8988T (cell line): ENCODE results near the gene EPHB4.
A peak's percentile ranks its signal among the peaks of the same experiment; 100 is the strongest.

Source experiments
- DNase-seq: peaks from one replicate; pipeline ENCODE4 v3.0.0; 2011

Gene EPHB4

DNA sequence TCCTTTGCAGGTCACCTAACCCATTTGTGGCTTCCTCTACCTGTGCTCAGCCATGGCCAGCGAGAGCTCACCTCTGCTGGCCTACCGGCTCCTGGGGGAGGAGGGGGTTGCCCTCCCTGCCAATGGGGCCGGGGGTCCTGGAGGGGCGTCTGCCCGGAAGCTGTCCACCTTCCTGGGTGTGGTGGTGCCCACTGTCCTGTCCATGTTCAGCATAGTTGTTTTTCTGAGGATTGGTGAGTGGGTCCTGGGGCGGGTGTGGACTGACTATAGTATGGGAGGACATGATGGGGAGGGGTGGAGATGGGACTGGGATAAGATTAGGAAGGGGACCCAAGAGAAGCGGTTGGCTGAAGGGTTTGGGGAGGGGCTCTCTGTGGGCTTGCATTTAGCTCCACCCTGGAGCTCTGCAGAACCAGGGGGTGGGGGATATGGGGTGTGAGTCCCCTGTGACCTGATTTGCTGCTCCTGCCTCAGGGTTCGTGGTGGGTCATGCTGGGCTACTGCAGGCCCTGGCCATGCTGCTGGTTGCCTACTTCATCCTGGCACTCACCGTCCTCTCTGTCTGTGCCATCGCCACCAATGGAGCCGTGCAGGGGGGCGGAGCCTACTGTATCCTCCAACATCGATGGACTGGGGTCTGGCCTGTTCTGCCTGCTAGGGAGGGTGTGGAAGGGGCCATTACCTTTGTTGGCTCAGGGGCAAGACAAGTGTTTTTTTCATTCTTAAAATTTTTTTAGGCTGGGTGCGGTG, 27.0 kb upstream of the EPHB4 start:
- DNase-seq, result no peak

DNA sequence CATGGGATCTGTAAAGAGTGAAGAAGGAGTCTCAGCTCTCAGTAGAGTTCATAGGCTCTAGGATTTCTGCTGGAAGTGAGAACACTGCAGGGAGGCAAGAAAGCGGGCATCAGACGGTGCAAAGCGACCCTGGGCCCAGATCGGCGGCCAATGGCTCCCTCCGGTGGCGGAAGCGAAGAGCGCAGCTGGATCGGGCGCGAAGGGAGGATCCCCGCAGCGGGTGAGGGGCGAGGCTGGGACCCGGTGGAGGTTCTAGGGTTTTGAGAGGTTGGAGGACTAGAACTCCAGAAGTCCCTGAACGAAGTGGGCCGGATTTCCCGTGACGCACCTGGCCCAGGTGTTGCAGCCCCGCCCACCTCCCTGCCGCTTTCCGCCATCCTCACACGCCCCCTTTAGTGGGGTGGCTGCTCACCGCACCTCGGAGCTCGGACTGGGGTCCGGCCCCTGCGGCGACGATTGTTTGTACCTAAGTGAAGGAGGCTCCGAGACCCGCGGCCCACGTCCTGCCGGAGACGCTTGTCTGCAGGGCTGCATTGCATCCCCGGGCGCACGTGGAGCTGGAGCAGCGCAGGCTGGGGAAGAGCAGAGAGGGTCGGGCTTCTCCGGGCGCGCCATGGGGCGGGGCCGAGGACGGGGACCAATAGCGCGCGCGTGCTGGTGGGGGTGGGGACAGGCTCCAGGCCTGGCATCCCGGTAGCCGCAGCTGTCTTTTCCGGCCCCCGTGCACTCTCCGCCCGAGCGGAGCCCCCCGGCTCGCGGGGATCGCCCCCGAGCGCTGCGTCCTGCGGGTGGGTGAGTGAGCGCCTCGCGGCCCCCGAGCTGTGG, 24.9 kb upstream of the EPHB4 start, which contains the start of gene SLC12A9:
SLC12A9 (plus strand) TSS at position 666 of the 825 bp plus-strand sequence. CDS start 1,485 bp downstream, outside the sequence.
- DNase-seq, result peak; percentile 91

DNA sequence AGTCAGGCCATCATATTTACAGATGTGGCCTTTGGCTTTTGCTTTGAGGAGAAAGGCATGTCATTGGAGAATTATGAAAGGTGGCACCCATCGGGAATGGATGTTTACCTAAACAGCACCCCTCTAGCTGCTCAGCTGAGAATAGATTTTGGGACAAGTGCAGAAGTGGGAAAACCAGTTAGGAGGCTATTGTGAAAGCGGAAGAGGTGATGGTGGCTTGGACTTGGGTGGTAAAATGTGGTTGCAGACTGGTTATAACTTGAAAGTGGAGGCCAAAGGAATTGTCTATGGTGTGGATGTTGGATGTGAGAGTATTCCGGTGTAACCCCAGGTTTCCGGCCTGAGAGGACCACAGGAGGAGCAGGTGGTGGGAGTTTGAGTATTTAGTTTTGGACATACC, 20.0 kb upstream of the EPHB4 start:
- DNase-seq, result no peak

DNA sequence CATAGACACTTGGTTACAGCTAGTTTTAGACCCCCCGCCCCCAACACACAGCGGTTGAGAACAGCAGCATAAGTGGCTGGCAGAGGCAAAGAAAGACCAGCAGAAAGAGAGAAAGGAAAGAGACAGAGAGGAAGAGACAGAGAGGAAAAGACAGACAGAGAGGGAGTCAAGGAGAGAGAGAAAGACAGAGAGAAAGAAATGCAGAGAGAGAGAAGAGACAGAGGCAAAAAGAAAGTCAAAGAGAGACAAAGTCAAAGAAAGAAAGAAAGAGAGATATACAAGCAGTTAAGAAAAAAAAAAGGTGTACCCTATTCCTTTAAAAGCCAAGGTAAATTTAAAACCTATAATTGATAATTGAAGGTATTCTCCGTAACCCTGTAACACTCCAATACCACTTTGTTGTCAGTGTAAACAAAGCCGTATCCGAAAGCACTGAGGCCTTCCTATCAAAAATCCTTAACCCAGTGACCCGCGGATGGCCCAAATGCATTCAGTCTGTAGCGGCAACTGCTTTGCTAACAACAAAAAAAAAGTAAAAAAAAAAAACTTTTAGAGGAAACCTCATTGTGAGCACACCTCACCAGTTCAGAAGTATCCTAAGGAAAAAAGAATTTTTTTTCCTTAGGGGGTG, 13.3 kb upstream of the EPHB4 start:
- DNase-seq, result no peak

DNA sequence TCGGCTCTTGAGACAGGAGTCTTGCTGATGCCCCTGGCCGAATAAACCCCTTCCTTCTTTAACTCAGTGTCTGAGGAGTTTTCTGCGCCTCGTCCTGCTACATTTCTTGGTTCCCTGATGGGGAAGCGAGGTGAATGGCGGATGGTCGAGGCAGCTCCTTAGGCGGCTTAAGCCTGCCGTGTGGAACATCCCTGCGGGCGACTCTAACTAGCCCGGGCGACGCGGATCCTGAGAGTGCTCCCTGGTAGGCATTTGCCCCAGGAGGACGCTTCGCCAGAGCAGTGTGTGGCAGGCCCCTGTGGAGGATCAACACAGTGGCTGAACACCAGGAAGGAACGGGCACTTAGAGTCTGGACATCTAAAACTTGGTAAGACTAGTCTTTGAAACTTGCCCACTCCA, 12.0 kb upstream of the EPHB4 start:
- no peak for DNase-seq

DNA sequence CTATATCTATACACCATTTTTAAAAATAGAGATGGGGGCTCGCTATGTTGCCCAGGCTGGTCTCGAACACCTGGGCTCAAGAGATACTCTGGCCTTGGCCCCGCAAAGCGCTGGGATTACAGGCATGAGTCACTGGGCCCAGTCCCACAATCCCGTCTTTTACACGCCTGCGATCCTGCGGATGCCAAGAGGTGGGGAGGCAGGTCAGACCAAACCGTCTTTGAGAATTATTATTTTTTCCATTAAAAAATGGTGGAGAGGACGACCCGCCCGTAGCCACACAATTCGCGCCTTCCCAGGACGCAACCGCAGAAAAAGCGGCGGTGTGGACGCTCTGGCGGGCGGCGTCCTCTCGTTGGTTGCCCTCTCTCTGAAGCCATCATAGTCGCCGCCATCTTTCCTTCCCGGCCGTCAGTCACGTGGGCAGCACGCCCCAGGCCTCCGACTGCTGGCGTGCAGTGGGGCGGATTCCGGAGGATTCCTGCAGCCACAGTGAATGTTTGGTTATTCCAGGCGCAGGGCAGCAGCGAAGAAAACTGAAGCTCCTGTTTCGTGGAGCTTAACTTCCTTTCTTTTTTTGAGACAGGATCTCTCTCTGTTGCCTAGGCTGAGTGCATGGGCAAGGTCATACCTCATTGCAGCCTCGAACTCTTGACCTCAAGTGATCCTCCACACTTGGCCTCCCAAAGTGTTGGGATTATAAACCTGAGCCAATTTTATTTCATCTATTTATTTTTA, 9.9 kb upstream of the EPHB4 start:
- DNase-seq, result no peak

DNA sequence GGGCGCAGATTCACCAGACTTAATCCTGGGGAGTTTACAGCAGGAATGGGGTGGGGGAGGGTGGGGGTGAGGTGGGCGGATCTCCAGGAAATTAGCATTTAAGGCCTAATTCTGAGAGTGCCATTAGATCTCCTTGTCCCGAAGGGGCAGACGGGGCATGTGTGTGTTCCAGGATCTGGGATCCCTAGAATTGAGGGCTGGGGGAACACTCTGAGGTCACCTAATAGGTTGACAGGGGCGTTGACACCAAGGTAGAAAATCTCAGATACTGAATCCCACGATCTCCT, 9.4 kb upstream of the EPHB4 start:
- DNase-seq, result no peak

DNA sequence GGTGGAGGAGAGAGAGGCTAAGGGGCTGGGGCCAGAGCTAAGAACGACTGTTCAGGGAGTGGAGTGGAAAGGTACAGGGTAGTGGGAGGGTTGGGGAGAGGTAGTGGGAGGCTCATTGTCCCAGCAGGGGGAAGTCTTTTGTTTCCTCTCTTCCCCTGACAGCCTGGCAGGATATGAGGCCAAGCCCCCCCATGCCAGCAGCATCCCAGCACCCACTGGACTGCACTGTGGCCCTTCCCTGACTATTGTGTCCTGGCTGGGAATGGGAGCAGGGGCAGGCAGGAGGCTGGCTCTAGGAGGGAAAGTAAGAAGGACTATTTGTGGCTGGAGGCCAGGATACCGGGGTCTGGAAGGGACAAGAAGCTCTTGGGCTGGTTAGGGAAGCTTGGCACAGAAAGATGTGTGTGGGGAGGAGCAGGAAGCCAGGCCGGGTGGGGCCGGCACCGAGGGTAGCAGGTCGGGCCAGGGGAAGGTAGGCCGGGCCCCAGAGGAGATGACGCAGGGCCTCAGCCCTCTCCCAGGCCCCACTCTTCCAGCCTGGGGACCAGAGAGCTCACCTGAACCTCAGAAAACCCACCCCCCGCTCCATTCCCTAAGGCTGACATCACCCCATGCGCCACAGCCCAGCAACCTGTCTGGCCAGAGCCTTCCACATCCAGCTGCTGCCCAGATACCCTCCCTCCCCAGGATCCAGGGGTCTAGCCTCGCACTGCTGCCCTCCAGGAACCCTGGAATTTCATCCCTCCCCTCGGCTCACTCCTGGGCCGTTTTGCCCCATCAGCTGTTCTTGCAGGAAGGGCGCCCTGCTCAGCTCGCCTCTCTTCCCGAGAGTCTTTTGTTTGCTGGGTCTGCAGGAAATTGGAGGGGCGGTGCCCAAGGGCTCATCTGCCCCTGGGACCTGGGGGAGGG, 8.8 kb upstream of the EPHB4 start:
- no peak for DNase-seq

DNA sequence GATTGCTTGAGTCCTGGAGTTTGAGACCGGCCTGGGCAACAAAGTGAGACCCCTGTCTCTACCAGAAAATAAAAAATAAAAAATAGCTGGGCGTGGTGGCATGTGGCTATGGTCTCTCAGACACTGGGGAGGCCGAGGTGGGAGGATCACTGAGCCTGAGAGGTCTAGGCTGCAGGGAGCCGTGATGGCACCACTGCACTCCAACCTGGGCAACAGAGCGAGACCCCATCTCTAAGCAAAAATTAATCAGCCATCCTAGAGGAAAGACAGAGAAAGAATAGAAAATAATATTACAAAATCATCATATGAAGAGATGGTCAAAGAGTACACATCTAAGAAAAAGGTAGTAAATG, 4.9 kb upstream of the EPHB4 start:
- no peak for DNase-seq

DNA sequence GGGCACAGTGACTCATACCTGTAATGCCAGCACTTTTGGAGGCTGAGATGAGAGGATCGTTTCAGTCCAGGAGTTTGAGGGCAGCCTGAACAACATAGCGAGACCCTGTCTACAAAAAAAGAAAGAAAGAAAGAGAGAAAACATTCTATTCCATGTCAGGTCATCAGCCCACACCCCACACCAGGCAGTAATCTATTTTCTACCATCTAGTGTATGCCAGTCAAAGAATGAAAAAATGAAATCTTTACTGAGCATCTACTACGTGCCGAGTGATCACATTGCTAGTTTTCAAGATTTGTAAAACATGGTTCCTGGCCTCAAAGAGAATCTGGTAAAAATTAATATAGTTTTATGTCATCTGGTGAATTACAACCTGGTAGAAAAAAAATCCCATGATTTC, 3.1 kb upstream of the EPHB4 start:
- no peak for DNase-seq

DNA sequence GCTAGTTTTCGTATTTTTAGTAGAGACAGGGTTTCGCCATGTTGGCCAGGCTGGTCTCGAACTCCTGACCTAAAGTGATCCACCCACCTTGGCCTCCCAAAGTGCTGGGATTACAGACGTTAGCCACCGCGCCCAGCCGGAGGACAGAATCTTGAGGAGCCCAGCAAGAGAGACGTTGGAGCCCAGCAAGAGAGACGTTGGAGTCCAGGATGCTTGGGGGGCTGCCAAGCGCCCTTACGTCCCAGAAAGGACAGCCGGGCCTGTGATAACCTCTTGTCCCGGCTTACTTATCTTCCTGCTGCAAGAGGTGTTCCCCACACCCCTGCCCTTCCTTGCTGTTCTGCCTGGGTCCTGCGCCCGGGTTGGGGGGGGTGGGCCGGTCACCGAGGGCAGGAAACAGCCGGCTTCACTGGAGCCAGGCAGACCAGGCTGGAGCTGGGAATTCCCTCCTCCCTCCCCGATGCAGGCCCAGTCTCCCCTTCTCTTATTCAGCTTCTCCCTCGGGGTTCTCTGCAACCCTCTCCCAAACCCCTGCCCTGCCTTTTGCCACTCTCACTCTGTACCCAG, 1.9 kb upstream of the EPHB4 start:
- DNase-seq, result no peak

DNA sequence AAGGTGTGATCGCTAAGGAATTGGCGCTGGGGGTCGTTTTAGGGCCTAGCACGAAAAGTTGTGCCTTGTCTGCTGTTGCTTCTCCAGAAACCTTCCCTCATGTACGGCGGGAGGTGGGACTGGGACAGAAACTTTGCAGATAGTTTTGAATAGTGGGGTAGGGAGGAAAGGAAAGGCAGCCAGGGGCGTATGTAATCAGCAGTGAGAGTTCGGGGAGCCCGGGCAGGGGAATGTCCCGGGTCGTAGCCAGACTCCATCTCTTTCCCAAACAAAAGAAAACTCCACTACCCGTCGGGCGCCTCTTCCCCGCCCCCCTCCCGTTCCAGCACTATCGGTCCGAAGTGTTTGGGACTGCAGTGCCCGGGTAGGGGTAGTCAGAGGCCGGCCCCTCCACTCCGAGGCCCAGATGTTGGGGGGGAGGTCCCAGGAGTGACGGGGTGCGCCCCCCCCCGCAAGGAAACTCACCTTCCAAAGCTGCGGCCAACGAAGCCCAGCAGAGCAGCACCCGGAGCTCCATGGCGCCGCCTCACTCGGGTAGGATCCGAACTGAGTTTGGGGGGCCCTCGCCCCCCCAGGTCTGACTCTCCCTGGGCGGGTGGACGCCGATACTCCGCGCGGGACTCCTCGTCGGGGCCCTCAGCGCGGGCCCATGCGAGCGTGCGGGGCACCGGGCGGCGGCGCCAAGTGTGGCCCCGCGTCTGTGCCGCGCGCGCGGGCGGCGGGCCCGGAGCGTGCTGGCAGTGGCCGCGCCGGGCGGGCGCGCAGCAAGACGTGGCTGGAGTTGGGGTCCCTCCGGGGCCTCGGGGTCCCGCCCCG, 601 bp downstream of the EPHB4 start:
- DNase-seq, result no peak

DNA sequence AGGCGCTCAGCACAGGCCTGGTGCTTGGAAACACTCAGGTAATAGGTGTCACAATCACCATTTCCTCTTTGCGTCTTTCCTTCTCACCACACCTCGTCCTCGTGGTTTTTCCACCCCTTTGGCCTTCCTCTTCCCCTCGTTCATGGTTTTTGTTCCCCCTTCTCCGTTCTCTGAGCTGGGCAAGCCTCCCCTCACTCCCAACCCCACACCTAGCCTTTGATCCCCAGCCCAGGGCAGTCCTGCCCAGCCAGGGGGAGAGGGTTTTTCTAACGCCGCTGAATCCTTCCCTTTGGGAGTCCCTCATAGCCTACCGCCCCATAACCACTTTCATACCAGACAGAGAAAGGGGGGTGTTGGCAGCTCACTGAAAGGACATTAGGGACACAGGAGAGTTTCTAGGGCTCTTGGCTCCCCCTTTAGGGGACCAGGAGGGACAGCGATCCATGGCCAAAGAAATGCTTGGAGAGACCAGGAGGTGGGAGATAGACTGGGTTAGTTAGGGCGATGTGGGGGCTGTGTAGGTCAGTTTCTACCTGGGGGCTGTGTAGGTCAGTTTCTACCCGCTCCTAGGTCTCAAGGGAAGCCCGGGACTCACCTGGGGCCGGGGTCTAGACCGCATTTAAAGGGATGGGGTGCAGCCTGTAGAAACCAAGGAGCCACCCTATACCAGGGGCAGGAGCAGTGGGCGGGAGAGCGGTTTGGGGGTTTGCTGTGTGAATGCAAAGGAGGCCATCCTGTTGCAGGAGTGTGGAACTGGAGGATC, 1.4 kb downstream of the EPHB4 start:
- no peak for DNase-seq

DNA sequence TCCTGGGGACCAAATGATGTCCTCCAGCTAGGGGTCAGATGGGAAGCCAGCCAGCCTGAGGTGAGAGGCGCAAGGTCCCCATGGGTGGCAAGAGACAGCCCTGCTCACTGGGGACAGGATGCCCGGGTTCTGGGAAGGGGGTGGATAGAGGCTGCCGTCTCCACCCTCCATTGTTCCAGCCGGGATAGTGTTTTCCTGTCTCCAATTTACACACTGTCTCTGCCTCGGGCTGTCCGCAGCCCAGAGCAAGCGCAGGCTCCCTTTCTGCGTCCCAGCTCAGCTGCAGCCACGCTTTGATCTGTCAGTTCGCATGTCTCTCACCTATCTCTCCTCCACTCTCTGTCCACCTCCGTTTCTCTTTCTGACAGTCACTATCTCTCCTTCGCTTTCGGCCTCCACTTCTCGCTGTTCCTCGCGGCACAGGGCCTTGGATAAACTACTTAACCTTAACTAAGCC, 2.1 kb downstream of the EPHB4 start:
- no peak for DNase-seq

DNA sequence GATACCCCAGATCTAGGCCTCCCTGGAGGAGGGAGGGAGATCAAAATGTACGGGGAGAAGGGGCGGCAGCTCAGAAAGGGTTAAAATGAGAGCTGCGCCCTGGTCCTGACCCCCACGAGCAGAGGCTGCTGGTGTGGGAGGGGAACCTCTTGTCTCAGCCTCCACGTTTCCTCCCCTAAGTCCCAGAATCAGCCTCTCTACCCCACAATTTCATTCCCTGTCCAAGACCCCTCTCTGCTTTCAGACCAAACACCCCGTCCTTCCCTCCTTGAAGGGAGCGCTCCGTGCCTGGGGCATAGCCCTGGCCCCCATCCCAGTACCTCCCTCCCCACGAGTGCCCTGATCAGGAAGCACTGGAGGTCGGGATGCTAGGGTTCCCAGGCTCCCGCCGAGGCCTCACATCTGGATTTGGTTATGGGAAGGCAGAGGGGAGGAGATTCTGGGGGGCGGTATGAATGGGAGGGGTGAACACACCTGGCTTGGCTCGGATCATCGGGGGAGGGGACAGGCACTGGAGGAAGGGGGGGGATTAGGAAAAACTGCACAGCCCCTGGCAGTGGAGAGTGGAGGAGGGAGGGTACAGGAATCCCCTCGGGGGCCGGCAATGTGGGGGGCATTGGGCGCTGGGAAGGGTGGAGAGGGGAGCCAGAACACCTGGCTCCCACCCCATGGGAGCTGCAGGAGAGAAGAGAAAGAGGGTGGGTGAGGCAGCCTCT, 2.7 kb downstream of the EPHB4 start:
- no peak for DNase-seq

DNA sequence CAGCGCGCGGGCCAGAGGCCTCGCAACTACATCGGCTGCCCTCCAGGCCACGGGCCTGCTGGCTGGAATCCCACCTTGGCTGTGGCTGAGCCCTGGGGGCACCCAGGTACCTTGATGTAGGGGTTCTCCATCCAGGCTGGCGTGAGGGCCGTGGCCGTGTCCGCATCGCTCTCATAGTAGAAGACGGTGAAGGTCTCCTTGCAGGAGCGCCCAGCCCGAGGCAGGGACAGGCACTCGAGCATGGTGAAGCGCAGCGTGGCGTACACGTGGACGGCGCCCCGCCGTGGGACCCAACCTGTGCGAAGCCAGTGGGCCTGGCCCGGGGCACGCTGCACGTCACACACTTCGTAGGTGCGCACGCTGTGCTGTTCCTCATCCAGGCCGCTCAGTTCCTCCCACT, 3.8 kb downstream of the EPHB4 start:
- no peak for DNase-seq

DNA sequence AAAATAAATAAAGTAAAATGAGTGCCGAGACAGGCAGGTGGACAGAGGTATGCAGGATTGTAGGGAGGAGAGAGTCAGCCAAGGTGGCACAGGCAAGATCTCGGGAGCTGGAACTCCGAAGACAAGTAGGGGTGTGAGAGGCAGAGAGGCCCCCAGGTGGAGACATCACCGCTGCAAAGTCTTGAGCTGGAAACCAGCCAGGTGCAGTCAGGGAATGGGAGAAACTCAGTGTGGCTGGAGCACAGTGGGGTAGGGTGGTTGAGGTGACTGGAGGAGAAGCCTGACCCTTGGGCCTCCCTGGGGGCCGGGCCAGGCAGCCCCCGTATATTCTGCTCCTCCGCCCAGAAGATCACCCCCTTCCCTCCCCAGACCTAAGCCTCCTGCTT, 4.2 kb downstream of the EPHB4 start:
- DNase-seq, result no peak

DNA sequence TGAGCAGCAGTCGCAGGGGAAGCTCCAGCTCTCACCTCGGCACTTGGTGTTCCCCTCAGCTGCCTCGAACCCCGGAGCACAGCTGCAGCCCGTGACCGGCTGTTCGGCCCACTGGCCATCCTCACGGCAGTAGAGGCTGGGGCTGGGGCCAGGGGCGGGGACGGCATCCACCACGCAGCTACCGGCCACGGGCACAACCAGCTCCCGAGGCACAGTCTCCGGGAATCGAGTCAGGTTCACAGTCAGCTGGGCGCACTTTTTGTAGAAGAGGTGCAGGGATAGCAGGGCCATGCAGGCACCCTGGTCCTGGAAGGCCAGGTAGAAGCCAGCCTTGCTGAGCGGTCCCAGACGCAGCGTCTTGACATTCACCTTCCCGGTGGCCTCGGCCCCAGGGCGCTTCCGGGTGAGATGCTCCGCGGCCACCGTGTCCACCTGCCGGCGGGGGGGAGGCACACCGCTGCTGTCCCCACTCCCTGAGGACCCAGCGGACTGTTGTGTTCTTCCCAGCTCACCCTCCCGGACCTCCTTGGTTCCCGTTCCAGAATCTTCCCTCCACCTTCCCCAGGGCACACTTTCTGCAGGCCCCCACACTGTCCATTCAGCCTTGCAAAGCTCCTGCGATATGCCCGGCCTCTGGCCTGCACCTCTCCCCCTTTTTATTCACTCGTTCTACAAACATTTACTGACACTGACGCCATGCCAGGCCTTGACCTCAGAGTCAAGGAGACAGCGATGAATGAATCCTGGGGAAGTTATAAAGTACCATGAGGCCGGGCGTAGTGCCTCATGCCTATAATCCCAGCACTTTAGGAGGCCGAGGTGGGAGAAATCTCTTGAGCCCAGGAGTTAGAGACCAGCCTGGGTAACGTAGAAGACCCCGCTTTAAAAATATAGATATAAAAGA, 4.8 kb downstream of the EPHB4 start:
- no peak for DNase-seq
